ENCODE measurements around the gene CTF1. TPM values are rescaled to one million over a fixed set of nuclear protein-coding genes. Genes with fewer than 3 reads are reported as not detected.

Gene CTF1
- total RNA-seq, 1 donor from 2014 or later, result 3.4 TPM

DNA sequence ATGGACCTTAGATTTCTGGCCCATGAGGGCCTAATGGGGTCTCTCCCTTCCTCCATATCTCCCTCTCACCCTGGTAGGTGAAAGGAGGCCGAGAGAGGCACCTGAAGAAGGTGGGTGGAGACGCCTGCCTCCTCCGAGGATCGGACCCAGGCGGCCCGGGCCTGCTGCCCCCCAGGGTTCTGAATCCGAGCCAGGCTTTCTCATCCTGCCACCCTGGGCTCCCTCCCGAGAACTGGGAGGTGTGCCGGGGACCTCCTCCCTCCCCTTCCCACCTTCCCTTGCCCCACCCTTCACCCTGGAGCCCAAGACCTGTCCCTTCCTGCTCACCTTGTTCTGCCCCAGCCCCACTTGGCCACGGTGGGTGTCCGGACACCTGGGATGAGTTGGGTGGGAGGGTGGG lies 32.0 kb downstream of the CTF1 start:
- H3K4me3 Mint-ChIP-seq (ENCODE audit: unreplicated experiment), result no peak overlapping the region
- peaks cover 26% of the 10 kb centered on the region for H3K4me1 Mint-ChIP-seq (ENCODE audit: unreplicated experiment)
- DNase-seq (ENCODE audit: low spot score), result no peak
- H3K9me3 Mint-ChIP-seq (ENCODE audit: unreplicated experiment), result no peaks in the 10 kb centered on the region
- H3K27ac Mint-ChIP-seq (ENCODE audit: unreplicated experiment), result no peak overlapping the region
- peaks cover 39% of the 10 kb centered on the region for H3K36me3 Mint-ChIP-seq (ENCODE audit: low read depth, unreplicated experiment)
- H3K27me3 Mint-ChIP-seq (ENCODE audit: unreplicated experiment), result peaks cover 14% of the 10 kb centered on the region
- TF ChIP-seq, protein P1, sequence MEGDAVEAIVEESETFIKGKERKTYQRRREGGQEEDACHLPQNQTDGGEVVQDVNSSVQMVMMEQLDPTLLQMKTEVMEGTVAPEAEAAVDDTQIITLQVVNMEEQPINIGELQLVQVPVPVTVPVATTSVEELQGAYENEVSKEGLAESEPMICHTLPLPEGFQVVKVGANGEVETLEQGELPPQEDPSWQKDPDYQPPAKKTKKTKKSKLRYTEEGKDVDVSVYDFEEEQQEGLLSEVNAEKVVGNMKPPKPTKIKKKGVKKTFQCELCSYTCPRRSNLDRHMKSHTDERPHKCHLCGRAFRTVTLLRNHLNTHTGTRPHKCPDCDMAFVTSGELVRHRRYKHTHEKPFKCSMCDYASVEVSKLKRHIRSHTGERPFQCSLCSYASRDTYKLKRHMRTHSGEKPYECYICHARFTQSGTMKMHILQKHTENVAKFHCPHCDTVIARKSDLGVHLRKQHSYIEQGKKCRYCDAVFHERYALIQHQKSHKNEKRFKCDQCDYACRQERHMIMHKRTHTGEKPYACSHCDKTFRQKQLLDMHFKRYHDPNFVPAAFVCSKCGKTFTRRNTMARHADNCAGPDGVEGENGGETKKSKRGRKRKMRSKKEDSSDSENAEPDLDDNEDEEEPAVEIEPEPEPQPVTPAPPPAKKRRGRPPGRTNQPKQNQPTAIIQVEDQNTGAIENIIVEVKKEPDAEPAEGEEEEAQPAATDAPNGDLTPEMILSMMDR (IDR thresholded peaks at IDR 0.05; ENCODE audit: unreplicated experiment), result no peak

DNA sequence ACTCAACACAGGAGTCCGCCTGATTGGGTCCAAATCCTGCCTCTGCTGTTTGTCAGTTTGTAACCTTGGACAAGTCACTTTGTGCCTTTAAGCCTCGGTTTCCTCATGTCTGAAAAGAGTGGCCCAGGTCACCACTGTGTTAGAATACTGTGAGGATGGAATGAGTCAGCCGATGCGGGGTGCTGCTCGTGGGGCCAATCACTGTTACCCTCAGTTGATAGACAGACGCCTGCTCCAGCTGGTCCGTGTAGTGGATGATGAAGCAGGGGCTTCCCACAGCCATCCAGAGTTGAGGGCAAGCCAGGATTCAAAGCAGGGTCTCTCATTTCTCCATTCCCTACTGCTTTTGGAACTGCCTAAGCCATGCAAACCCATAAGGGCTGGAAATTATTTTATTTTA lies 32.8 kb downstream of the CTF1 start:
- H3K27ac Mint-ChIP-seq (ENCODE audit: unreplicated experiment), result no peak overlapping the region
- no peak overlapping the region for H3K4me3 Mint-ChIP-seq (ENCODE audit: unreplicated experiment)
- no peak for DNase-seq (ENCODE audit: low spot score)
- H3K9me3 Mint-ChIP-seq (ENCODE audit: unreplicated experiment), result no peaks in the 10 kb centered on the region
- H3K4me1 Mint-ChIP-seq (ENCODE audit: unreplicated experiment), result peaks cover 26% of the 10 kb centered on the region
- TF ChIP-seq, protein P1 (IDR thresholded peaks at IDR 0.05; ENCODE audit: unreplicated experiment), result no peak
- H3K36me3 Mint-ChIP-seq (ENCODE audit: low read depth, unreplicated experiment), result peaks cover 39% of the 10 kb centered on the region
- peaks cover 14% of the 10 kb centered on the region for H3K27me3 Mint-ChIP-seq (ENCODE audit: unreplicated experiment)

DNA sequence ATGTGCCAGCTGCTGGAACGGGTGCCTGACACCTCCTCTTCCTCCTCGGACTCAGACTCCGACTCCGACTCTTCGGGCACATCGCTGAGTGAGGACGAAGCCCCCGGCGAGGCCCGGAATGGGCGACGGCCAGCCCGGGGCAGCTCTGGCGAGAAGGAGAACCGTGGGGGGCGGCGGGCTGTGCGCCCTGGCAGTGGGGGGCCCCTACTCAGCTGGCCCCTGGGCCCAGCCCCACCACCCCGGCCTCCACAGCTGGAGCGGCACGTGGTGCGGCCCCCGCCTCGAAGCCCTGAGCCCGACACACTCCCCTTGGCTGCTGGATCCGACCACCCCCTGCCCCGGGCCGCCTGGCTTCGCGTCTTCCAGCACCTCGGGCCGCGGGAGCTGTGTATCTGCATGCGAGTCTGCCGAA lies 33.8 kb downstream of the CTF1 start:
- Mint-ChIP-seq H3K4me1 (ENCODE audit: unreplicated experiment) (peaks cover 27% of the 10 kb centered on the region), H3K9me3 (ENCODE audit: unreplicated experiment) (no peaks in the 10 kb centered on the region), H3K27me3 (ENCODE audit: unreplicated experiment) (peaks cover 19% of the 10 kb centered on the region), H3K36me3 (ENCODE audit: low read depth, unreplicated experiment) (peaks cover 40% of the 10 kb centered on the region), H3K4me3 (ENCODE audit: unreplicated experiment) (no peak overlapping the region), H3K27ac (ENCODE audit: unreplicated experiment) (no peak overlapping the region)
- DNase-seq (ENCODE audit: low spot score), result no peak
- TF ChIP-seq, protein P1 (IDR thresholded peaks at IDR 0.05; ENCODE audit: unreplicated experiment), result no peak

DNA sequence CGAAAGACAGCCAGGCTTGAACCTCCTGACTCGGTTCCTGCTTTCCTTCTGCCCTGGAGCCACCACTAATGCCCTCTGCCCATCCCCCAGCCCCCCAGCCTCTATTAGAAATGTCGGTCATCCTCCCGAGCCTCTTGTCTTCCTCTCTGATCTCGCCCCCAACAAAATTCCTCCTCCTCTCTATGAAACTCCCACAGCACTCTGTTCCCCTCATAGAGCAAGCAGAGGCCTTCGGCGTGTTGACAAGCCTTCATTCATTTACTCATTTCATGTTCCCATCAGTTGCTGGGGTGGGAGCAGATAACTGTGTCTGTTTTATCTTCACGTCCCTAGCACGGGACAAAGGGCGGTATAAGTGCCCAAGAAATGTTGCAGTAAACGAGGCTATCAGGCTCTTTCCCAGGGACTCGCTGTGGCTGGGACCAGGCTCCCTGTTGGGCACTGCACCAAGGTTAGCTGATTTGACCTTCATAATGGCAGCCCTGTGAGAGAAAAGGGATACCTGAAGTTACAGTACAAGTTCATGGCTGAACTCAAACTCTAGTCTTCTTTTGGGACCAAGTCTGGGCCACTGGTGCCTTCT lies 34.7 kb downstream of the CTF1 start:
- Mint-ChIP-seq H3K36me3 (ENCODE audit: low read depth, unreplicated experiment) (peaks cover 47% of the 10 kb centered on the region), H3K4me3 (ENCODE audit: unreplicated experiment) (no peak overlapping the region), H3K9me3 (ENCODE audit: unreplicated experiment) (no peaks in the 10 kb centered on the region), H3K27me3 (ENCODE audit: unreplicated experiment) (peaks cover 19% of the 10 kb centered on the region), H3K27ac (ENCODE audit: unreplicated experiment) (no peak overlapping the region), H3K4me1 (ENCODE audit: unreplicated experiment) (peaks cover 26% of the 10 kb centered on the region)
- no peak for DNase-seq (ENCODE audit: low spot score)
- TF ChIP-seq, protein P1 (IDR thresholded peaks at IDR 0.05; ENCODE audit: unreplicated experiment), result no peak

DNA sequence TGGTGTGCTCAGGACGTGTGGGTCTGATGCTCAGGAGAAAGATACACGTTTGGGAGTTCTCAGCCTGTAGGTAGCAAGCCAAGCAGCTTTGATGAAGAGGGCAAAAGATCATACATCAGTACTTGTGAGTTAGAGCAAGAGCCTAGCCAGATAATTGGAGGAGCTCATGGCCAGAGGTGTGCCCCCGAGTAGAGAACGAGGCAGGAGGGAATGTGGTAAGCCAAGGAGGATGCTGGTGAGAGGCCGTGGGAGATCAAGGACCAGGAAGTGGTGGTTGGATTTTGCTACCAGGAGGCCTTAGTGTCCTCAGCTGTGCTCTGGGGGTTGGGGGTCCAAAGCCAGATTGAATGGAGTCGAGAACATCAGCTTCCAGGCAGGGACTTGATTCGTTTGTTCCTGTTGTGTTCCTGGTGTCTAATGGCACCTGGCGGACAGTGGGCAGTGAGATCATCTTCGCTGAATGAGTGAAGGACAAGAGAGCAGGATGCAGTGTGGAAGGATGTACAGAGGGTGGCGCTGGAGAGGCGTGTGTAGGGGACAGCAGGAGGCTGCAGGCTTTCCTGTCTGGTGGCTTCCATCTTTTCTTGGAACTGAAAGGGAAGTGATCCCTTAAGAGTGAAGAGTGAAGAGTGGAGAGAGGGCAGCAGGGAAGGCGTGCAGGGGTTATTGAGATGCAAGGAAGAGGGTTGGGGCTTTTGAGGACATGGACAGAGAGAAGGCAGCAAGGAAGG lies 38.6 kb downstream of the CTF1 start:
- peak overlapping the region; percentile 82 for H3K4me3 Mint-ChIP-seq (ENCODE audit: unreplicated experiment)
- peaks cover 21% of the 10 kb centered on the region for H3K4me1 Mint-ChIP-seq (ENCODE audit: unreplicated experiment)
- TF ChIP-seq, protein P1 (IDR thresholded peaks at IDR 0.05; ENCODE audit: unreplicated experiment), result peak; percentile 31
- H3K27me3 Mint-ChIP-seq (ENCODE audit: unreplicated experiment), result peaks cover 24% of the 10 kb centered on the region
- peak overlapping the region; percentile 91 for H3K27ac Mint-ChIP-seq (ENCODE audit: unreplicated experiment)
- DNase-seq (ENCODE audit: low spot score), result peak; percentile 81
- peaks cover 53% of the 10 kb centered on the region for H3K36me3 Mint-ChIP-seq (ENCODE audit: low read depth, unreplicated experiment)
- no peaks in the 10 kb centered on the region for H3K9me3 Mint-ChIP-seq (ENCODE audit: unreplicated experiment)
